Activated T-helper 17 cell treated with anti-CD3 and anti-CD28 coated beads, Interleukin-2, amount 50 U/mL, for 72 hours (primary cell): Measurements from ENCODE around the gene SH3BP5. TPM values are rescaled to one million over a fixed set of nuclear protein-coding genes. Genes with fewer than 3 reads are reported as not detected.
A peak's percentile ranks its signal among the peaks of the same experiment; 100 is the strongest.
"Not testable (repeated sequence)": the region's sequence is repeated elsewhere in the genome, so short reads cannot be mapped to it uniquely, and the experiment has no call there.

Source experiments
- ATAC-seq: fragments of 150-1000 bp; cut with Tn5 transposase; replicated peaks from 2 replicates; pipeline ENCODE4 v1.10.0; 2021; ENCODE audit warnings: mild to moderate bottlenecking, moderate library complexity
- H3K27ac Mint-ChIP-seq: one replicate; pipeline ENCODE4 v1.8.0; 2022; ENCODE audit warnings: mixed read lengths
- H3K27me3 Mint-ChIP-seq: one replicate; pipeline ENCODE4 v1.8.0; 2022; ENCODE audit warnings: mixed read lengths
- H3K36me3 Mint-ChIP-seq: one replicate; pipeline ENCODE4 v1.8.0; 2022; ENCODE audit warnings: low read depth, mild to moderate bottlenecking, mixed read lengths
- H3K4me1 Mint-ChIP-seq: one replicate; pipeline ENCODE4 v1.8.0; 2022; ENCODE audit warnings: mixed read lengths
- H3K4me3 Mint-ChIP-seq: one replicate; pipeline ENCODE4 v1.8.0; 2022; ENCODE audit warnings: mild to moderate bottlenecking, mixed read lengths
- H3K9me3 Mint-ChIP-seq: one replicate; pipeline ENCODE4 v1.8.0; 2022; ENCODE audit warnings: mixed read lengths
- total RNA-seq, 2 donors: library from RNA; stranded (reverse); gene quantifications; one replicate each; pipeline ENCODE4 v1.2.3, GENCODE V29; 2022

The SH3BP5 gene
- total RNA-seq = 10 to 100 TPM; 20.2 to 24.6 TPM

GRCh38 chr3:15332405-15333098 is at the start of gene SH3BP5:
SH3BP5 (minus strand) TSS chr3:15332586; CDS start chr3:15332408, 178 bp downstream.
- ATAC-seq = peak; percentile 90
- H3K36me3 Mint-ChIP-seq = peaks cover 42% of the 10 kb centered on the region
- no peaks in the 10 kb centered on the region for H3K9me3 Mint-ChIP-seq
- H3K27me3 Mint-ChIP-seq = no peaks in the 10 kb centered on the region
- H3K4me1 Mint-ChIP-seq = peaks cover 27% of the 10 kb centered on the region
- H3K27ac Mint-ChIP-seq = peak within 1 kb of the TSS; percentile 91
- peak within 1 kb of the TSS; percentile 94 for H3K4me3 Mint-ChIP-seq

GRCh38 chr3:15380980-15381890 is 48.8 kb upstream of the SH3BP5 start:
- no peak for ATAC-seq
- no peak overlapping the region for H3K27ac Mint-ChIP-seq
- H3K4me3 Mint-ChIP-seq = no peak overlapping the region
- H3K27me3 Mint-ChIP-seq = no peaks in the 10 kb centered on the region
- H3K36me3 Mint-ChIP-seq = no peaks in the 10 kb centered on the region
- H3K4me1 Mint-ChIP-seq = peaks cover 4% of the 10 kb centered on the region
- H3K9me3 Mint-ChIP-seq = no peaks in the 10 kb centered on the region

GRCh38 chr3:15377961-15378791 is 45.8 kb upstream of the SH3BP5 start:
- Mint-ChIP-seq H3K4me1 (peaks cover 4% of the 10 kb centered on the region), H3K9me3 (no peaks in the 10 kb centered on the region), H3K36me3 (no peaks in the 10 kb centered on the region), H3K4me3 (peak overlapping the region; percentile 45), H3K27ac (peak overlapping the region; percentile 86), H3K27me3 (no peaks in the 10 kb centered on the region)
- ATAC-seq = peak; percentile 96

- Mint-ChIP-seq H3K27me3 (no peaks in the 10 kb centered on the region), H3K27ac (peak overlapping the region; percentile 57)
These were observed 43.1 kb upstream of the SH3BP5 start for GRCh38 chr3:15375461-15376000.

GRCh38 chr3:15372918-15373317 is 40.5 kb upstream of the SH3BP5 start:
- Mint-ChIP-seq H3K36me3 (no peaks in the 10 kb centered on the region), H3K27ac (no peak overlapping the region), H3K9me3 (no peaks in the 10 kb centered on the region), H3K4me3 (no peak overlapping the region), H3K4me1 (no peaks in the 10 kb centered on the region), H3K27me3 (no peaks in the 10 kb centered on the region)
- no peak for ATAC-seq

More at GRCh38 chr3:15375461-15376000, 43.1 kb upstream of the SH3BP5 start:
- ATAC-seq = no peak
- no peaks in the 10 kb centered on the region for H3K9me3 Mint-ChIP-seq
- no peak overlapping the region for H3K4me3 Mint-ChIP-seq
- peaks cover 4% of the 10 kb centered on the region for H3K4me1 Mint-ChIP-seq
- H3K36me3 Mint-ChIP-seq = no peaks in the 10 kb centered on the region

- Mint-ChIP-seq H3K4me1 (peaks cover 11% of the 10 kb centered on the region), H3K27ac (no peak overlapping the region), H3K4me3 (no peak overlapping the region), H3K27me3 (no peaks in the 10 kb centered on the region), H3K36me3 (no peaks in the 10 kb centered on the region), H3K9me3 (no peaks in the 10 kb centered on the region)
- ATAC-seq = no peak
These were observed 36.3 kb upstream of the SH3BP5 start for GRCh38 chr3:15368561-15369135.

- Mint-ChIP-seq H3K9me3 (no peaks in the 10 kb centered on the region), H3K27ac (peak overlapping the region; percentile 81), H3K27me3 (no peaks in the 10 kb centered on the region), H3K4me3 (peak overlapping the region; percentile 10), H3K36me3 (peaks cover 5% of the 10 kb centered on the region), H3K4me1 (peaks cover 20% of the 10 kb centered on the region)
- ATAC-seq = no peak
These were observed 34.7 kb upstream of the SH3BP5 start for GRCh38 chr3:15367059-15367458.

- not testable (repeated sequence) for H3K9me3 Mint-ChIP-seq, H3K36me3 Mint-ChIP-seq, H3K27me3 Mint-ChIP-seq, ATAC-seq, H3K27ac Mint-ChIP-seq, H3K4me3 Mint-ChIP-seq
- H3K4me1 Mint-ChIP-seq = peaks cover 34% of the 10 kb centered on the region
These were observed 31.7 kb upstream of the SH3BP5 start for GRCh38 chr3:15364078-15364477.

GRCh38 chr3:15361494-15362214 is 29.3 kb upstream of the SH3BP5 start:
- Mint-ChIP-seq H3K36me3 (peaks cover 5% of the 10 kb centered on the region), H3K4me1 (peaks cover 25% of the 10 kb centered on the region), H3K9me3 (no peaks in the 10 kb centered on the region), H3K27ac (peak overlapping the region; percentile 99), H3K27me3 (no peaks in the 10 kb centered on the region), H3K4me3 (peak overlapping the region; percentile 85)
- peak; percentile 76 for ATAC-seq

GRCh38 chr3:15360788-15361493 is 28.6 kb upstream of the SH3BP5 start:
- ATAC-seq = peak; percentile 19
- Mint-ChIP-seq H3K27ac (peak overlapping the region; percentile 99), H3K4me3 (peak overlapping the region; percentile 85), H3K9me3 (no peaks in the 10 kb centered on the region), H3K27me3 (no peaks in the 10 kb centered on the region), H3K4me1 (peaks cover 32% of the 10 kb centered on the region), H3K36me3 (peaks cover 5% of the 10 kb centered on the region)

GRCh38 chr3:15359677-15360397 is 27.5 kb upstream of the SH3BP5 start:
- no peak for ATAC-seq
- peaks cover 32% of the 10 kb centered on the region for H3K4me1 Mint-ChIP-seq
- peaks cover 5% of the 10 kb centered on the region for H3K36me3 Mint-ChIP-seq
- no peaks in the 10 kb centered on the region for H3K27me3 Mint-ChIP-seq
- peak overlapping the region; percentile 85 for H3K4me3 Mint-ChIP-seq
- H3K27ac Mint-ChIP-seq = peak overlapping the region; percentile 99
- H3K9me3 Mint-ChIP-seq = no peaks in the 10 kb centered on the region

- Mint-ChIP-seq H3K4me1 (peaks cover 20% of the 10 kb centered on the region), H3K27ac (peak overlapping the region; percentile 99), H3K4me3 (peak overlapping the region; percentile 68)
- ATAC-seq = peak; percentile 33
- not testable (repeated sequence) for H3K9me3 Mint-ChIP-seq, H3K36me3 Mint-ChIP-seq, H3K27me3 Mint-ChIP-seq
These were observed 24.3 kb upstream of the SH3BP5 start for GRCh38 chr3:15356651-15357061.
